HG03103 (cell line): ENCODE results near the gene SPOCK2.

Experiments used
- ATAC-seq: cut with Tn5 transposase; IDR thresholded peaks from one replicate; pipeline ENCODE4 v1.9.1; 2021; ENCODE audit warnings: low read depth; ENCODE audit not compliant: unreplicated experiment

SPOCK2 gene

DNA sequence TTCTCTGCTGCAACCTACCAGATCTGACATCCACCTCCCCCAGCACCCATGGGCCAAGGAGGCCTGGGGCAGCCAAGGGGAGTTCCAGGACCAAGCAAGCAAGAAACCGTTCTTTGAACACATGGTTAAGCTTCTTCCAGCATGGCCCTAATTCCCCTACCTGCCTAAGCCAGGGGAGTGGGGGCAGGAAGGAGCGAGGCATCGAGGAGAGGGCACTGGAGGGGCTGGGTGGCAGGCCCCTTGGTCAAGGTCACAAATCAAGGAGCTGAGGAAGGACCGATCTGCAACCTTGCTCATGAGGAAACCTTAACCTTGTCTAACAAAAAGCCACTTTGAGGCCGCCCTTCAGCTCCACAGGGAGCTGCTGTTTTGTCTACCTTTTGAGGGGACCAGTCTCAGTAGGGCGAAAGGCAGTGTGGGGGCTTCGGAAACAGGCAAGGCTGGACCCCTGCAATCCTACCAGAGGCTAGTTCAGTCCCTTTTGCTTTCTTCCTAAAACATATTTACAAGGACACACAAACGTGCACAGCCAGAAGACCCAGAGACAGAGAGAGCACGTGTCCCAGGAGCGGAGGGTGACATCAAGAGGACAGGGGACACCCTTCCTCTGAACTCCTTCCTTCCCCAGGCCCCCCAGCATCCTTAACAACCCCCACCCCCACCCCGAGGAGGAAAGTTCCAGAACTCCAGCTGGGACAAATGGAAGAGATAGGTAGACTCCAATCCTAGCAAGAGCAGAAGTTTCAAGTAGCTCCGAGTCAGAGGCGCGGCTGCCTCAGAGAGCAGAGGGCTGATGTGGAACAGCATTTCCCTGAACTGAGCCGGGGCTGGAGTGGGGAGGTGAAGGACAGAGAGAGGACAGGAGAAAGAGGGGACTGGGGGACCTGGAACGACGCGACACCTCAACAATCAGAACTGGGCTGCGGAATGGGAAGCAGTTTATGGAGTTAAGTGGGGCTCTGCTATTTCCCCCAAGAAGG, 28.2 kb downstream of the SPOCK2 start:
- no peak for ATAC-seq

DNA sequence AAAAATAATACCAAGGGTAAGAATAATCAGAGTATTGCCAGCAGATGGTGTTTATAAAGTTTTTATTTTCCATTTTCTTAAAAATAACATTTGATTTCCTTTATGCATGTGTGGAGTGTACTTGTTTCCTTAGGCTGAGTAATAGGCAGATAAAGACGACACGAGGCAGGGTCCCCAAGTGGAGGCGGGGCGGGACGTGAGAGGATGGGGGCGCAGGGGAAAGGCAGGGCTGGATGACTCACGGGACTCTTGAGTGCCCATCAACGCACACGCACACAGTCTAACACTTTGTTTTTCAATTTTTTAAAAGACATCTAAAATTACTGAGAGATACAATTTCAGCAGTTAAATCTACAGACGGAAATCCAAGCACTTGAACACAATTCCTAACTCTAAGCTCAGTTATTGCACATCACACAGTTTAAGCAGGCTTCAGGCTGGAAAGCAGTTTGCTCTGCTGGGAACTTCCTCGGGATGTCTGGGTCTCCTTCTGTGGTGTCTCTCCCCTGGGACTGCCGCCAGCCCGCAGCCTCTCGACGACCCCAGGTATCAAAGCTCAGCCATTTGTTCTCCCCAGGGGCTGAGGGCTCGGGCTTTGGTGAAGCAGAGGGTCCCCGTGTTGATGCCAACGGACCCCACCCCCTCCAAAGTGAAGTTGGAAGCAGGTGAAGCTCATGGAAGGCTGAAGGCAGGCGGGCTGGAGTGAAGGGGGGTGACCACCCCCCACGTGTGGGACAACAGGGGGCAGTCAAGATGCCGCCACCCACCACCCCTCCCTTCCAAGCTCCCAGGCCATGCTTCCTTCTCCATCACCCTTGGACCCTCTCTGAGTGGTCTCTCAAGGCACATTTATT, 29.1 kb downstream of the SPOCK2 start:
- no peak for ATAC-seq

DNA sequence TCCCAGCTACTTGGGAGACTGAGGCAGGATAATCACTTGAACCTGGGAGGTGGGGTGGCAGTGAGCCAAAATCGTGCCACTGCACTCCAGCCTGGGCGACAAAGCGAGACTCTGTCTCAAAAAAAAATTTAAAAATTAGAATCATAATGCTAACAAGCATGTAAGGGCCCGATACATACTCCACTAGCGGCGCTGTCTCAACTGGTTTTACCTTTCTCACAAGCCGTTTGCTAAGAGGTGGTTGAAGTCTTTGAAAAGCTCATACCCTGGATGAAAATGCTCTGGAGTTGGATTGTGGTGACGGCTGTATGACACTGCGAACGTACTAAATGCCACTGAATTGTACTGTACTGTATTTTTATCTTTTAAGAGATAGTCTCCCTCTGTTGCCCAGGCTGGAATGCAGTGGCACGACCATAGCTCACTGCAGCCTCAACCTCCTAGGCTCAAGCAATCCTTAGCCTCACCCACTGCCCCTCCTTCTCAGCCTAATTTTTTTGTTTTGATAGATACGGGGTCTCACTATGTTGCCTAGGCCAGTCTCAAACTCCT, 29.9 kb downstream of the SPOCK2 start:
- ATAC-seq = no peak

DNA sequence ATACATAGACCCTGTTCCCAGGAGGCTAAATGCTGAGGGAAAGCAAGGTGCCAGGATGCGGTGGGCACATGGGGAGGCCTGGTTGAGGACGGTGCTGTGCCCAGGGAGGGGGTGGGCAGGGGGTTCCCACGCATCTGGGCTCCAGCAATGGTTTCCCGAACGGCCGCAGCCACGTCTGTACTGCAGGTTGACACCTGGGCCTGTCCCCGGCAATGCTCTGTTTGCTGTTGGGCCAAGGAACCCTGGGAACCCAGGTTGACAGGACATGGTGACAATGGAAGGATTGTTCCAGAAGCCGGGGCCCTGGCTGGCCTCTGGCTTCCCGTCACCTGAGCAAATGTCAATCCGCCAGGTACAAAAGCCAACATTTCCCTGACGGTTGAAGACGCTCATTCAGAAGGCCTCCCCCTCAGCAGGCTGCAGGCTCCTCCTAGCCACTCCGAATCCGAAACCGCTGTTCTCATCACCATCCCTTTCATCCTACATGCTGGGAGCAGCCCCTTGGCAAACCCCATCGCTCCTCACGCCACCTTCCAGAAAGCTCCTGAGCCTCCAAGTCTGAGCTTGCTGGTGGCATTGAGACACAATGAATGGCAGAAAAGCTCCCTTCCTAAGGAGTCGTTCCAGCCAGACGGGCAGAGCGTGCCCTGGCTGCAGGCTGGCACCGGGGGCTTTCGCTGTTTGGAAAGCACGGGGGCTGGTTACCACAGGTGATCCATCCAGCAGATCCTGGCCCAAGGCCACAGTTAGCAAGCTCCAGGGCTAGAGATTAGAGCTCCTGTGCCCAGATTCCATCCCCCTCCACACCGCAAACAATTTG, 31.2 kb downstream of the SPOCK2 start:
- no peak for ATAC-seq

DNA sequence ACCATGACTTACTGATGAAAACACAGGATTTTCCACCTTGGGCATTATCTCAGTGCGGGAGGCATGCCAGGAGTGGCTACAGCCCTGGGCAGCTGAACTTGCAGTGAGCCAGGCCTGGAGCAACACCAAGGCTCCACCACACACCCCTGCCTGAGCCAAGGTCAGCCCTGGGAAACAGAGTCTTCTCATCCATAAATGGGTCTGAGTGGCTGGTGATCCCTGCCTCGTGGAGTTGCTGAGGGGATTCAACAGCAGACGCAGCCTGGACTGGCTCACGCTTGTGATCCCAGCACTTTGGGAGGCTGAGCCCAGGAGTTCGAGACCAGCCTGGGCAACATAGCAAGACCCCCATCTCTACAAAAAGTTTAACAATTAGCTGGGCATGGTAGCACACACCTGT, 32.2 kb downstream of the SPOCK2 start:
- no peak for ATAC-seq

DNA sequence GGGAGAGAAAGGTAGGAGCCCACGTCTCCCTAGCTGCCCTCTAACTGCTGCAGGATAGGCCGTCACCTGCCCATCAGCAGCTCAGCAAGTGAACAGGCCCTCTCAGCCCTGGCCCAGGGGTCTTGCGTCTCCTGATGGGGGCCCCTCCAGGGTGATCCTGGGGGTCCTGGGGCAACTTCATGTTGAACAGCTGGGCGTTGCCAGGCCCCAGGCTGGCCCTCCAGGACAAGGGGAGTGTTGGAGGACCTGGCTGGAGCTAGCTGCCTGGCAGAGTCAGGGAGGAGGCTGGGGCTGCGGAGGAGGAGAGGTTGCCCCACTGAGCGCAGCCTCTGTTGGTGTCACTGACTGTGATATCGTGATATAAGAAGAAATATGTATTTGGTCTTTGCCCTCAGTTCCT, 34.7 kb downstream of the SPOCK2 start:
- ATAC-seq = no peak

DNA sequence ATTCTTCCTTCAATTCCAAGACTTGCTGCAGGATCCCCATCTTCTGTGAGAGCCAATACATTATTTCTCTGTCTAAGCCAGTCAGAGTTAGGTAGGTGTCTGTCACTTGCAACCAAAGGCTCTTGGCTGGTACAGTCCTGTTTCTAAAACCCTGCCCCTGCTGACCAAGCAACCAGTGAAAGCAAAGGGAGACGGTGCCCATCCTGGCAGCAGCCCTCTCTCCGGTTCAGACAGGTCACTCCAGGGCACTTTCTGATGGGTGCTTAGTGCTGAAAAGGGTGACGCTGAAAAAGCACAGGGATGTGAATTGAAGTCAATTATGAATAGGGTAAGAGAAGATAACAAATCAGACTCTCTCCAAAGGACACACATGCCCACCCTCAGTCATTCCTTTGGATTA, 37.5 kb downstream of the SPOCK2 start:
- no peak for ATAC-seq

DNA sequence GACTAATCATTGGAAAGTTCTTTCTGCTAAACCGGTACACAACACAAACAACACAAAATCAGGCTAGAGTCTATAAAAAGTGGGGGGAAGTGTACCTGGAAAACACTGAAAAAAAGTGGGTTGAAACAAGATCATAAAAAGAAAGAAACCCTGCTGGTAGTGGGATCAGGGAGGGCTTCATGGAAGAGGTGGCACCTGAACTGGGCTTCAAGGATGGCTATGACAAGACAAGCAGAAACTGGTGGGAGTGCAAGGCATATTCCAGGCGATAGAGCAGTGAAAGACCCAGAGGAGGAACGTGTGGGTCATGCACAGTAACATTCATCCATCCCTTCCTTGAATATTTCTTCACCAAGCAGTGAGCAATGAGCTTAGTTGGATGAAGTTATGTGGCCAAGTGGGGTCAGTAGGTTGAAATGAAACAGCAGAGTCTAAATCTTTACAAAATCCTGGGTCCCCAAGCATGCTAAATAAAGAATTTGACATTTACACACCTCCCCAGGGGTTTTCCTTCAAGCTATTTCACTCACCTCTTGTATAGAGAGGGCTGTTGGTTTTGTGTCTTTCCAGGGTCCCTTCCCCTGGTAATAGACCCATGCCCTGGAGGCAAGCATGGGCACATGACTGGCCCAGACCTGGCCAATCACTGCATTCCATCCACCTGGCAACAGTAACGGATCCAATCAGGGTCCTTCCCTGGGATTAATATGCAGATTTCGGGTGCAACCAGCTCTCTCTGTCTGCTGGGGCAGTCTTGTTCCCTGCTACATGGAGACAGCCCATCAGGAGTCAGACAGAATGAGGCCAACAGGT, 38.2 kb downstream of the SPOCK2 start:
- no peak for ATAC-seq

DNA sequence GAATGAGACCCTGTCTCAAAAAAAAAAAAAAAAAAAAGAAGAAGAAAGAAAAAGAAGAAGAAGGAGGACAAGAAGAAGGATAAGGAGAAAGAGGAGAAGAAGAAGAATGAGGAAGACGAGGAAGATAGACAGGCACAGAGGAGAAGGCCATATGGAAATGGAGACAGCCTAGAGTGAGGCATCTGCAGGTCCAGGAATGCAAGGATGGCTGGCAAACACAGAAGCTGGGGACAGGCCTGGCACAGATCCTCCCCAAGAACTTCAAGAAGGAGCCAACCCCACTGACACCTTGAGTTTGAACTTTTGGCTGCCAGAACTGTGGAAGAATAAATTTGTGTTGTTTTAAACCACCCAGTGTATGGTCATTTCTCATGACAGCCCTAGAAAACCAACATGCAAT, 38.9 kb downstream of the SPOCK2 start:
- ATAC-seq = no peak

DNA sequence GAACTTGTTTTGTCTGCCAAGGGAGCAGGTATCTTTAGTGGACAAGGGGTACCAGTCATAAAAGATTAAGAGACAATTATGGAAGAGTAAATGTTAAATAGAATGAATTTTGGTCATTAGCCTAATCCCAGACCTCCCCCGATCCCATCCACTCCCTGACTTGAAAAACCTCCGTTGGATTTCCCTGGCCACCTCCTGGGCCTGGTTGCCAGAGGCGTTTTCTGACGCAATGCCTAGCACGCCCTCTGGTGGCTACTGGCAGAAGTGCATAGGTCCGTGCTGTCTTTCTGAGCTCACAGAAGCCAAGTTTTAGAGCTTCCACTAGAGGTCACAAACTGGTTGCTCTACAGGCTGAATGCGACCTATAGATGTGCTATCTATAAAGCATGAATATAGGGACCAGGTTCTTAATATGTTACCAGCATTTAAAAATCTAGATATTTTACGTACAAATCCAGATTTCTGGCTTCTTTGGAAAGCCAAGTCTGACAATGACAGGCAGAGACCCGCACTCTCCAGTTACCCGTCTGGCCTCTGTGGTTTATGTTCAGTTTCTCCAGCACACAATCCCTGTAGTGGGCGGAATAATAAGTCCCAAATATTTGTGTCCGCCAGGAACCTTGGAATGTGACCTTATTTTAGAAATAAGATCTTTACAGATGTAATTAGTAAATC, 39.8 kb downstream of the SPOCK2 start:
- ATAC-seq = no peak

DNA sequence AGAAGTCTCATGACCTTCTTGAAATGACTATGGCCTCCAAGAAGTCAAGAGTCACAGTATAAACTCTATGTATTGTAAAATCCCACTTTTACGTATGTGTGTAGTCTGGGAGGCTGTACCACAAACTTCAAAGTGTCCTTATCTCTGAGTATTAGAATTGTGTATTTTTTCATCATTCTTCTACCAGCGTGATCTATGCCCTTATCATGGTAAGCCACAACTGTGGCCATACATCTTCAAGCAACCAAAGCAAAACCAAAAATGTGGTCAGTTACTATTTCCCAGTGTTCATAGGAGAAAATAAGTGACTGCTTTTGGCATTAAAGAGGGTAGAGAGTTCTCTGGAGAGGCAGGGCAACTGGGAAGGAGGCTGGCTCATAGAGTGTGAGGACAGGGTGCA, 42.8 kb downstream of the SPOCK2 start:
- ATAC-seq = no peak

DNA sequence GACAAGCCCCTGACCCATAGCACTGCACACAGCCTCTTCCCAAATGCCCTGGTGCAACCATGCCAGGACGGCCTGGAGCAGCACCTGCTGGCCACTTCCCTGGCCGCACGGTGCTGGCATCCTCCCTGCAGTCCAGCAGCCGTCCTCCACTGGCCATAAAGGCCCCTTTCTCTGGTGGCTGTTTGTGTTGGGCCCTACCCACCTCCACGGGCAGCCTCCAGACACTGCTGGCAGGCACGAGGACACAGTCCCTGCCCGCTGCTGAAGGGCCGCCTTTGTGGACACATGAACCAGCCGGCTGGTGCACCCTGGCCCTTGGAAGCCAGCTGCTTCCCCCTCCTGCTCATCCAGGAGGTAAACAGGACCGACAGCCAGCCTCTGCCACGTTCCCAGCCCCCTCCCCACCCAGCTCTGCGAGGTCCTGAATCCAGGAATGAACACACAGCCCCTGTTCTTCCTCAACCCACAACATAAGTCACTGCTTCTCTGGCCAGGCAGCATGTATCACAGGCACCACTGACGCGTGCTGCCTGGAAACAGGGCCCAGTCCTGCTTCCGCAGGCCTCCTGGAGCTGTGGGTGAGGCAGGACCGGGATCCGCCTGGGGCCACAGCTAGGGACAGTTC, 43.8 kb downstream of the SPOCK2 start:
- no peak for ATAC-seq

DNA sequence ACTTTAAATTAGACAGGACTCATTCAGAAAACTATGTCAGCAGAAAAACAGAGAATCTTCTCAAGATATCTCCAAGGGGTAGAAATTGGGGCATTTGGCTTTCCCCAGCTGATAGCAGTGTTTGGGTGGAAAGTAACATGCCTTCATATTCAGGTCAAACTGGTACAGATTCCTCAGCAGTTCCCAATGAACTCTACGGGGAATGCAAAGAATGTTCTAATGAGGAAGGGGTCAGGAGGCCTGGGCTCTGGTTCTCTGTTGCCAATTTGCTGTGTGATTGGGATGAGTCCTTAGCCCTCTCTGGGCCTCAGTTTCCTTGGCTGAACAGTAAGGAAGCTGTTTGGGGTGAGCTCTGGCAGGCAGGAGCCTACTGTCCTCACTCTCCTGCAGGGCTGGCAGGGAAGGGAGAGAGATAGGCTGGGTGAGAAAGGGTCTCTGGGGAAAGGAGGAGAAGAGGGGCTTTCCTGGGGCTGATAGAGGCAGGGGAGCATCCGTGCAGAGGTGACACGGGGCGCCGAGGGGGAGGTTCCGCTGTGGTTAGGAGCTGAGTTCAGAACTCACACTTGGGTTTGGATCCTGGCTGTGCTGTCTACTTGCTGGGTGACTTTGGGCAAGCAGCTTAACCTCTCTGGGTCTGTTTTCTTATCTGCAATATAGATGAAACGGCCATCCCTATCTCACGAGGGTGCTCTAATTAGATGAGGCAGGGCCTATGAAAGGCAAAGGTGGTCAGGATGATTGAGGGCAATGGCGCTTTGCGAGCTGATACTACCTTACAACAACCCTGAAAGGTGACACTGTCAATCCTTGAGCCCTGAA, 45.1 kb downstream of the SPOCK2 start:
- no peak for ATAC-seq

DNA sequence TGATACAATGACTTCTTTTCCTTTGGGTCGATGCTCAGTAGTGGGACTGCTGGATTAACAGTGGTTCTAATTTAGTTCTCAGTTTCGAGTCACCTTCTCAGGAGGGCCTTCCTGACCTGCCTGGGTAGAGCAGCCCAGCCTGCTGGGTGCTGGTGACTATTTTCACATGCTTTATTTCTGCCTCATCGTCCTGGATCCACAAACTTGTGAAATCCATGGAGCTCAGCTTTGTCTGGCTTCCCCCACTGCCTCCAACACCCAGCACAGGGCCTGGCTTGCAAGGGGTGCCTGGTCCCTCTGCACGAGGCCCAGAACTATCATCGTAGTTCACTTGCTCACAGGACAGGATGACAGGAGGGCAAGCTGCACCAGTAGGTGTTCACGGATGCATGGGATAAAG, 46.9 kb downstream of the SPOCK2 start:
- ATAC-seq = no peak

DNA sequence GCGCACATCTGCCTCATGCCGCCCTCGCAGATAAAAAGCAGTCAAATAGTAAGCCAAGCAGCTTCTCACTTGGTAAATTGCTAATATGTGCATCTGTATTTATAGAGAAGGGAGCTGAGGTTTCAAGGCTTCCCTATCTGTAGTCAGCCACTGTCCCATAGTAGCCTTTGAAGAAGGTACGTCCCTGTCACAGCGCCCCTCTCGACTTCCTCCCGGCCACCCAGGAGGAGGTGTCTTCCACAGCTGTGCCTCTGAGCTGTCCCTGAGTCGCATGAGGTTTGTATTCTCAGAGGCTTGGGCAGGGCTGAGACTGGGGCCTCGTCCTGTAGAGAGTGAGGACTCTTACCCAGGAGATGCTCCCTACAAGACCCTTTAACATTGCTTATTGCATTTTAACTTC, 49.0 kb downstream of the SPOCK2 start:
- no peak for ATAC-seq

DNA sequence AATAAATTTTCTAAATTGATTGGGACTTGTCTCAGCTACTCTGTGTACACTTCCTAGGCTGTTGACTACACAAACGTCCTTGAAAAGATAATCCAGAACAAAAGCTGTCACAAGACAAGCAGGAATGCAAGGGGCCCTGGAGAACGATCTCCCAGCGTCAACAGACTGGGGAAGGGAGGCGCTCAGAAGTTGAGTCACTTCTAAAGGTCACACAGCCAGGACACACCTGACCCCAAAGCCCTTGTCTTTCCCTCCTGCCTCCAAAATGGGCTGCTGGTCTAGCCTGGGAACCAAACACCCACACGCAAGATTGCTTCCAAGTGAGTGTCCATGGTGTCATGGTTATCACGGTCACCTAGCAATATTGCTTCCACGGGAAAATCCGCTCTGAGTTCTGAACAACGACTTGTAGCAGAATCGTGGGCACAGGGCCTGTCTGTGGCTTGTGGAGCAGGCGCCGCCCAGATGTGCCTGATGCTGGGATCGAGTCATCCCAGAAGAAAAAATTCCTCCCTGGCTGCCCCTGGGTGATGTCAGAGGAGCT, 49.8 kb downstream of the SPOCK2 start:
- ATAC-seq = no peak

DNA sequence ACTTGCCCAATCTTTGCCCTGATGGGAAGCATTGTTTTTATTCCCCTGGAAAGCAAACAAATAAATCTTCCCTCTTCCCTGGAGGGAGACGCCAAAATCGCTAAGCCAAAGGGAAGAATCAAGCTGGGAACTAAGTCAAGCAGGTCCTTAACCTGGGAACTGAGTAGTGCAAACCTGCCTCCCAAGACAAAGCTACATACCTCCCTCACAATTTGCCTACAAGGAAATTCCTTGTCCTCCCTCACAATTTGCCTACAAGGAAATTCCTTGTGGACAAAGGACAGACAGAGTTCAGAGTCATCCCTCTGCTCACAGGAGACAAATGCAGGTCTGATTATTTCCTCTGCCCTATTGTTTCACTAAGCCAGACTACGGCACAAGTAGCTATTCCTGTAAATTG, 50.5 kb downstream of the SPOCK2 start:
- no peak for ATAC-seq

DNA sequence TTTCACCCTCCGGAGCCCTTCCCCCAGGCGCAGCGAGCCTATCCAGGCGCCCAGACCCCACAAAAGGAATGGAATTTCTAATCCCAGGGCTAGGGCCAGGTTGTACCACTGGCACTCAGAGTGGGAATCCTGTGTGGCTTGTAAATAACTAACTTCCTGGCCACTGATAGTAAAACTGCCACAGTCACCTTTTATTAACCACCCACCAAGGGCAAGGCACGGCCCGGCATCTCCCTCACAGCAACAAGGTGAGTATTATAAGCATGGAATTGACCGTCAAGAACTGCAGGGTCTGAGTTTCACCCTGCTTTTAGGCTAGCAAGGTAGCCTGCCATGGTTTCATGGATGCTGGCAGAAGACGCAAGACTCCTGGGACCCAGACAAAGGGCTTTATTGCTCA, 51.1 kb downstream of the SPOCK2 start:
- no peak for ATAC-seq
